NCI-H187 treated with DMSO at 0.1 percent for 48 hours (cell line): Measurements from ENCODE around the gene KIF21A.
"Not testable (repeated sequence)": the region's sequence is repeated elsewhere in the genome, so short reads cannot be mapped to it uniquely, and the experiment has no call there.

Source experiments
- DNase-seq: peaks from one replicate; lab custom pipeline; 2025; lab: John Stamatoyannopoulos, UW

KIF21A gene, protein sequence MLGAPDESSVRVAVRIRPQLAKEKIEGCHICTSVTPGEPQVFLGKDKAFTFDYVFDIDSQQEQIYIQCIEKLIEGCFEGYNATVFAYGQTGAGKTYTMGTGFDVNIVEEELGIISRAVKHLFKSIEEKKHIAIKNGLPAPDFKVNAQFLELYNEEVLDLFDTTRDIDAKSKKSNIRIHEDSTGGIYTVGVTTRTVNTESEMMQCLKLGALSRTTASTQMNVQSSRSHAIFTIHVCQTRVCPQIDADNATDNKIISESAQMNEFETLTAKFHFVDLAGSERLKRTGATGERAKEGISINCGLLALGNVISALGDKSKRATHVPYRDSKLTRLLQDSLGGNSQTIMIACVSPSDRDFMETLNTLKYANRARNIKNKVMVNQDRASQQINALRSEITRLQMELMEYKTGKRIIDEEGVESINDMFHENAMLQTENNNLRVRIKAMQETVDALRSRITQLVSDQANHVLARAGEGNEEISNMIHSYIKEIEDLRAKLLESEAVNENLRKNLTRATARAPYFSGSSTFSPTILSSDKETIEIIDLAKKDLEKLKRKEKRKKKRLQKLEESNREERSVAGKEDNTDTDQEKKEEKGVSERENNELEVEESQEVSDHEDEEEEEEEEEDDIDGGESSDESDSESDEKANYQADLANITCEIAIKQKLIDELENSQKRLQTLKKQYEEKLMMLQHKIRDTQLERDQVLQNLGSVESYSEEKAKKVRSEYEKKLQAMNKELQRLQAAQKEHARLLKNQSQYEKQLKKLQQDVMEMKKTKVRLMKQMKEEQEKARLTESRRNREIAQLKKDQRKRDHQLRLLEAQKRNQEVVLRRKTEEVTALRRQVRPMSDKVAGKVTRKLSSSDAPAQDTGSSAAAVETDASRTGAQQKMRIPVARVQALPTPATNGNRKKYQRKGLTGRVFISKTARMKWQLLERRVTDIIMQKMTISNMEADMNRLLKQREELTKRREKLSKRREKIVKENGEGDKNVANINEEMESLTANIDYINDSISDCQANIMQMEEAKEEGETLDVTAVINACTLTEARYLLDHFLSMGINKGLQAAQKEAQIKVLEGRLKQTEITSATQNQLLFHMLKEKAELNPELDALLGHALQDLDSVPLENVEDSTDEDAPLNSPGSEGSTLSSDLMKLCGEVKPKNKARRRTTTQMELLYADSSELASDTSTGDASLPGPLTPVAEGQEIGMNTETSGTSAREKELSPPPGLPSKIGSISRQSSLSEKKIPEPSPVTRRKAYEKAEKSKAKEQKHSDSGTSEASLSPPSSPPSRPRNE (N-terminal part only)

DNA sequence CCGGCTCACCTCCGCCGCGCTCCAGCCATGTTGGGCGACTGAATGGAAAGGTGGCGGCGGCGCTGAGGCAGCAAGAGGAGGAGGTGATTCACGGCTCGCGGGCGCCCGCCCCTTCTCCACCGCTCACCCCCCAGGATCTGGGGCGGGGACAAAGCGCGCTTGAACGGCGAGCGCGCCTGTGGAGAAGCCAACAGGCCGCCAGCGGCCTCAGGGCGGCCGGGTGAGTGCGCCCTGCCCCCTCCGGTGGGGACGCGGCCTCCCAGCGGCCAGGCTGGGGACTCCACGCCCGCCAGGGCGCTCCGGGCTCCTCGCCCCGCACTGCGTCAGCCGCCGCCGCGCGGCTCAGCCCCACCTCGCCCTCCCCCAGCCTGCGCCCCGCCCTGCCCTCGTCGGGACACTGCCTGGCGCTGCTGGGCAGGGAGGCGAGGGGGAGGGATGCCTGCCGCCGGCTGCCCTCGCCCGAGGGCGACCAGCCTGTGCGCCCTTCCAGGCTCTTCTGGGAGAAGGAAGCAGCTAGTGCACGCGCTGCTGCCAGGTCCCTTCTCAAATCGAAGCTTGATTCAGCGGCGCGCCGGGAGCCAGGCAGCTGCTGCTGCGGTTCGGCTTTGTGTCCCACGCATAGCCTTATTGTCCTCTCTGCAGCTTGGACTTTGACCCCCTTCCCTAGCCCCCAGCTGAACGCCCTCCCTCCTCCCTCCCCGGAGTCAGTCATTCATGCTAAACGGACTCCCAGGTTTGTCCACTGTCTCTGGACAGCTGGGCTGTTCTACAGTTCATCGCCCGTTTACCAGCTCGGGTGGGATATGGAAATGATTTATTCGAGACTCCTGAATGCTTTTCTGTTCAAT lies at the start of gene KIF21A:
Gene KIF21A, minus strand, starts transcription at position 40 of the 848 bp plus-strand sequence. CDS start 150 bp downstream, outside the sequence.
- peak; percentile 65 for DNase-seq

DNA sequence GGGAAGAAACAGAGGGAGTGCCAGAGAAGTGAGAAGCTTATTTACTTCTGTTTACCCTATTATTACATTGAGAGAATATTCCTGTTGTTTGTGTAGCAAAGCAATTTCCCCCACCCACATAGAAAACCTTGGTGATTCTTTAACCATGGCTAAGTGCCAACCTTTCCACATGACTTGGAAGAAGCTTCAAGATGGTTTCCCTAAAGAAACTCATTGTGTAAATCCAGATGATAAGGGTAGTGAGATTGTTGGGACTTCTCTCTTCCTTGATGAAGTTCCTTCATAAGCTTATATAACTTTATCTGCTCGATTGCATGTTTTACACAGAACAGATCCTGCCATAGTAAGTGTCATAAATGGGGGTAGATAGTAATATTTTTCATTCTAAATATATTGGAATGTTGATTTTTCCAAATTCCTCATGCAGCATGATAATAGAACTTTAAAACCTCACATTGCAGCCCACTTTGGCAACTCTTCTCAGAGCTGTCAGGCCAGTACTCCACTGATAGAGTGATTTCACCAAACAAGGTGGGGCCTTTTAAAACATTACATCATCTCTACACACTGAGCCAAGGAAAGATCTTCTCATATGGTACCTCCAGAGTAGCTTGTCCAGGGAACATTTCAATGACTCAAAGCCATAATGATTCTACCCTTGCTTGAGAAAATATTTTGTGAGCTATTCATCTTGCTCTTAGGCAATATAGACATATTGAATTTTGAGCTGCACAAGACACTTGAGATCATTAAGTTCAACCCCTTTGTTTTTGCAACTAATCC lies 47.8 kb upstream of the KIF21A start:
- no peak for DNase-seq

DNA sequence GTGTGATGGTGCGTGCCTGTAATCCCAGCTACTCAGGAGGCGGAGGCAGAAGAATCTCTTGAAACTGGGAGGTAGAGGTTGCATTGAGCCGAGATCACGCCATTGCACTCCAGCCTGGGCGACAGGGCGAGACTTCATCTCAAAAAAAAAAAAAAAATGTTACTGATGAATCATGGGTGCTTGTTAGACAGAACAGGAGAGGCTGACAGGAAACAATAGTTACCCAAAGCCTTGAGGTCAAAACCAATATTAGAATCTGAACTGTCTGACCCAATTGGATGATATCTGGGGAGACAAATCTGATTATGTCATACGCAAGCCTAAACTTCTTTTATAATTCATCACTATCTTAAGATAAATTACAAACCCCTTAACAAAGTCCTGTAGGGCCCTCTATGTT lies 40.7 kb upstream of the KIF21A start:
- no peak for DNase-seq

DNA sequence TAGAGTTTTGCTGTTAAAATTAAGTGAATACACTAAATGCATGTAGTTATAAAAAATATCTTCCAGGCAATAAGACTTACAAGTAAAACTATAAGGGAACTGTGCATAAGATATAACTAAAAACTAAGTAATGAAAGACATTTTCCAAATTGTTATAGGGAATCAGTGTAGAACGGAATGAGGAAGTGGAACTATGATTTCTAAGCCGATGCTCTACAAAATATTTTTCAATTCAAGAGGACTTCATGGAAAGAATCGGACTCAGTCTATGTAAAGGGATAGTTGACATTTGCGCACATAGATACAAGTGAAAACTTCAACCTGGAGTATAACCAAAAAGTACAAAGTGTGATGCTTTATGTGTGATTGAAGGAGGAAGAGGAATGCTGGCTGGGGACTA lies 40.1 kb upstream of the KIF21A start:
- no peak for DNase-seq

DNA sequence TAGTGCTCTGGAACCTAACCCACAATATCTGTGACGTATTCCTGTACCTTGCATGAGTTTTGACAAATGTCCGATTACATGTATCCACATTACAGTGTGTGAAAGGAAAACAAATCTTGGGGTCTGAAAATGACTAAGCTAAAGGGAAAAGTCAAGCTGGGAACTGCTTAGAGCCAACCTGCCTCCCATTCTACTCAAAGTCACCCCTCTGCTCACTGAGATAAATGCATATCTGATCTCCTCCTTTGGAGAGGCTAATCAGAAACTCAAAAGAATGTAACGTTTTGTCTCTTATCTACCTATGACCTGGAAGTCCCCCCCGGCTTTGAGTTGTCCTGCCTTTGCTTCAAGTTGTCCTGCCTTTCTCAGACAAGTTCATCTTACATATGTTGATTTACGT lies 34.0 kb upstream of the KIF21A start:
- DNase-seq: no peak

DNA sequence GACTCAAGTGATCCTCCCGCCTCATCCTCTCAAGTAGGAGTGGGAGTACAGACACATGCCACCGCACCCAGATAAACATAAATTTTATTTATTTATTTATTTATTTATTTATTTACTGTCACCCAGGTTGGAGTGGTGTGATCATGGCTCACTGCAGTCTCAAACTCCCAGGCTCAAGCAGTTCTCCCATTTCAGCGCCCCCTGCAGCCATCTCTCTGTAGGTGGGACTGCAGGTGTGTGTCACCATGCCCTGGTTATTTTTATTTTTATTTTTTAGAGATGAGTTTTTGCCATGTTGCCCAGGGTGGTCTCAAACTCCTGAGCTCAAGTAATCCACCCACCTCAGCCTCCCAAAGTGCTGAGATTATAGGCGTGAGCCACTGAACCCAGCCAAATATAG lies 33.2 kb upstream of the KIF21A start:
- no peak for DNase-seq

DNA sequence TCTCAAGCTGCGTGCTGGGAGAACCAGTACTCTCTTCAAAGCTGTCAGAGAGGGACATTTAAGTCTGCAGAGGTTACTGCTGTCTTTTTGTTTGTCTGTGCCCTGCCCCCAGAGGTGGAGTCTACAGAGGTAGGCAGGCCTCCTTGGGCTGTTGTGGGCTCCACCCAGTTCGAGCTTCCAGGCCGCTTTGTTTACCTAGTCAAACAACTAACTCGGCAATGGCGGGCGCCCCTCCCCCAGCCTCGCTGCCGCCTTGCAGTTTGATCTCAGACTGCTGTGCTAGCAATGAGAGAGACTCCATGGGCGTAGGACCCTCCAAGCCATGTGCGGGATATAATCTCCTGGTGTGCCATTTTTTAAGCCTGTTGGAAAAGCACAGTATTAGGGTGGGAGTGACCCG lies 32.2 kb upstream of the KIF21A start:
- DNase-seq: not testable (repeated sequence)

DNA sequence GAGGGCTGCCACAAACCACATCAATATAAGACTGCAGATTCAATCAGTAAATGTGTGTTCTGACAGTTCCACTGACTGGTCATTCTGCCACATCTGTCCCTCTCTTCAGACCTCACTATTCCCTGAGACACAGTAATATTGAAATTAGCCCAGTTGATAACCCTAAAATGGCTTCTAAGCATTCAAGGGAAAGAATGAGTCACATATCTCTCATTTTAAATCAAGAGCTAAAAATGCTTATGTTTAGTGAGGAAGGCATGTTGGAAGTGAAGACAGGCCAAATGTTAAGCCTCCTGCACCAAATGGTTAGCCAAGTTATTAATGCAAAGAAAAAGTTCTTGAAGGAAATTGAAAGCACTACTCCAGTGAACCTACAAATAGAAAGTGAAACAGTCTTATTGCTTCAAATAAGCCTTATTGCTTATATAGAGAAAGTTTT lies 24.5 kb upstream of the KIF21A start:
- DNase-seq: no peak

DNA sequence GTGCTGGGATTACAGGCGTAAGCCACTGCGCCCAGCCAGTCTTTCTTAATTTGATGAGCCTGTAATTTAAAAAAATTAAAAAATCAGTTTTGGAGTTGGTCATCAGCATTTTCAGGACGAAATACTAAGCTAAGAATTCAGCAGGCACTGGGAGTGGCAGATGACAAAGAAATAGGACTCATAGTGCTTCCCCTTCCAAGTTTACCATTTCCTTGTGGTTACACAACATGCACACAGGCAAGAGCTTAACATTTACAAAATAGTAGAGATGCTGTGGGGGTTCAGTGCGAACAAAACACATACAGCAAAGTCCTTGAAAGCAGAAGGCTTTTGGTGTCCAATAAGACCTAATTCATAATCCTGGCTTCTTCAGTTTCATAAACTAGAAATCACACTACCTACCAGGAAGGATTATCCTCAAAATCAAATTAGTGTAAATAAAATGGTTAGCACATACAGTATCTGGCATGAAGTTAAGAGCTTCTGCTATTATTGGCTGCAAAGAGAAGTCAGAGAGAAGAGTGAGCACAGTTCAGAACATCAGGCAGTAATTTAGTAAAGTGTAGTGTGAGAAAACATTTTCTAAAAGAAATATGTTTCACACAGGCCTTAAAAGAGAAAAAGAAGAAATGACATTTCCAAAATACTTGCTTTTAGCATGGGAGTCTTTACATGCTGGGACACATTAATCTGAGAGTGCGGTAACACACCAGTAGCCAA lies 22.2 kb upstream of the KIF21A start:
- no peak for DNase-seq

DNA sequence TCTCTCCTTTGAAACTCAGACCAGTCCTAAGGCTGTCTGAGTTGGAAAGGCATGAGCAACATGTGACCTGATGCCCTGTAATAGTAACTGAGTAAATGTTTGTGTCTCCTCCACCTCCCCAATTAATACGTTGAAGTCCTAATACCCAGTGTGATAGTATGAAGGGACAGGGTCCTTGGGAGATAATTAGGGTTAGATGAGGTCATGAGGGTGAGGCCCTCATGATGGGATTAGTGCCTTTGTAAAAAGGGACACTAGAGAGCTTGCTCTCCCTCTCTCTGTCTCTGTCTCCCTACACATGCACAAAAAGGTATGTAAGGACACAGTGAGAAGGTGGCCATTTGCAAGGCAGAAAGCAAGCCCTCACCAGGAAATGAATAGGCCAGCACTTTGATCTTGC lies 18.1 kb upstream of the KIF21A start:
- DNase-seq: no peak

DNA sequence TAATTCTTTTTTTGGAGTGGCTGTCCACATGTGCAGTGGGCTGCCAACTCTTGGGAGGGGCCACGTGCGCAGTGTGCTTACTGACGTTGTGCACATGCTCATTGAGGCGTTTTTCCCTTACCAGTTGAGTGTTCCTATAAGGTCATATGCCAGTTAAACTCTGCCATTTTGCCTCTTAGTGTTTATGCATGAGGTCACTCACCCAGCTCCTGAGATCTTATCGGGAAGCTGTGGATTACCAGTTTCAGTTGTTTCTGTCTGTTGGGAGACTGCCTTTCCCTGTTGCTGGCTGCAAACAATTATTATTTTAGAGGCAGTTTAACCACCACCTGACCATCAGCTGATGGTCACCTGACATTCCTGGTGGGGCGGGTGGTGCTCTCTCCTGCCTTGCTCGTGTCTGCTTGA lies 16.1 kb upstream of the KIF21A start:
- no peak for DNase-seq

DNA sequence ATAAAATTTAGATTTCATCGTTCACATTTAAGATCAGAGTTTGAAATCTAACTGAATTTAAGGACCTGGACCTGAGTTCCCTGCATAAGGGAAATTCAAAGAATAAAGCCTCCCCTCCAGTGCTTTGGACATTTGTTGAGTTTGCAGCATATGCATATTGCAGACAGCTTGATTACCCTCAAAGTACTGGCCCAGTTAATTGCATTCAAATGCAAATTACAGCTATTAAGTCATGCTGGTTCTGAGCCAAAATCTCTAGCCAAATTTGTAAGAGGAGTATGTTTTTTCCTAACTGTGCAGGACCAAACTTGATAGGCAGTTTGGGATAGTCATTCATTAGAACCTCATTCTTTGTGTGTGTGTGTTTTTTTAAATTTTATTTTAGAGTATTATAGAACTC lies 9.1 kb upstream of the KIF21A start:
- DNase-seq: no peak

DNA sequence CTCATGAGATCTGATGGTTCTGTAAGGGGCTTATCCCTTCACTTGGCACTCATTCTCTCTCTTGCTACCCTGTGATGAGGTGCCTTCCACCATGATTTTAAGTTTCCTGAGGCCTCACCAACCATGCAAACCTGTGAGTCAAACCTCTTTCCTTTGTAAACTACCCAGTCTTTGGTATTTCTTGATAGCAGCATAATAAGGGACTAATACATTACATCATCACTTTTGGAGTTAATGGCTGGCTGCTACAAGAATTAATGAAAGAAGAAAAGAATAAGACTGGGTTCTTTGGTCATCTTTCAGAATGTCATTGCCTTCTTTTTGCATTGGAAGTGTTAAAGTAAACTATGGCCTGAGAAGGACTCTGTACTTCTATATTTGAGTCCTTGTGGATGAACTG lies 5.1 kb upstream of the KIF21A start:
- DNase-seq: no peak

DNA sequence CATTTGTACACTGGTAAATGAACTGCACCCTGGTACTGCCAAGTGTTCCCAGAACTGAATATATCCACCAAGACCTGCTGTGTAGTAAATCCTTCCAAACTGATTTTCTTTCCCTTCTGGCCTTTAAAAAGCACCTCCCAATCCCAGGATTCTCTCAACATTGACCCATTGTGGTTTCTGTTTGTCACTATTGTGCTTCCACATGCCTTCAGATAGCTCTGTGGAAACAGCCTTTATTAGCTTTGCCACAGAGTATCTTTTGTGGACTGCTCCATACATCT lies 949 bp upstream of the KIF21A start:
- no peak for DNase-seq

DNA sequence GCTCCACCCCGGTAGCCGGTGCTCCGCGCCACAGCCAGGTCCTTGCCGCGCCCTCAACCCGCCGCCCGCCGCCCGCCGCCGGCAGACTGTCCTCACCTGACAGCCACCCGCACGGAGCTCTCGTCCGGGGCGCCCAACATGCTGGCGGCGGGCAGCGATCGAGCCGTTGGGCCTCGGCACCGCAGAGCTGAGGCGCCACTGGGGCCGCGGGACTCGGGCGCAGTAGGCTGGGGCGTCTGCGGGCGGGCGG lies 164 bp downstream of the KIF21A start:
- no peak for DNase-seq

DNA sequence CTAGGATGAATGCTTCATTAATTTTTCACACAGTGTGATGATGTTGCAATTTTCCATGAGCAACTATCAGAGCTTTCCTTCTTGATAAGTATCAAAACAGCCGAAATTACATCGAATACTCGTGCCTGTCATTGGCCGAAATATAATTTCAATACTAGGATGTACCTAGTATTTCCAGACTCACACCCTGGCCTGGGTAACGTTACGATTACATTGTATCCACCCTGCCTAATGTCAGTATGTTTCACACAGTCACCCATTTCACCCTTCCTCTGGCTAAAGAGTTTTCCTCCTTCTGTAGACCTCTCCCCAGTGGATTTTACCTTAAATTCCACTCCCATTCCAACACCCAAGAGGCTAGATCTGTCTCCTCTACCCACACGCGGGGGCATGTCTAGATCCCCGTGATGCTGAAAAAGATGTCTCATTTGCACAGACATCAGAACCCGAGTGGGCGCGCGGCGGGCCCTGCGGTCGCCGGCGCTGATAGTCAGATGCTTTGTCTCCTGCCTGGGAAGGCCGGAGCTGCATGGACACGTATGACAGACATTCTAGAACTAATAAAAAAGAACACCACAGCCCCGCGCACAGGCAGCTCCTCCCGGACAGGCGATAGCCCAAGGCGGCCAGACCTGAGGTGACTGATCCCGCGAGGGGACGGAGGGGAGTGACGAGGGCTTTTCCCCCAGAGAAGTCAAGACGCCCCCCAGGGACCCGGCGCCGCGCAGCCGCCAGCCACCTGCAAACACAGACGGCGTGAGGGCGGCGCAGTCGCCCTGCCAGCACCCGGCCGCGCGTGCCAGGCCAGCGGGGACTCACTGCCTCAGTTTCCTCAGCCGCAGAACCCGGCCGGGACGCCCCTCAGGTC lies 723 bp downstream of the KIF21A start:
- no peak for DNase-seq

DNA sequence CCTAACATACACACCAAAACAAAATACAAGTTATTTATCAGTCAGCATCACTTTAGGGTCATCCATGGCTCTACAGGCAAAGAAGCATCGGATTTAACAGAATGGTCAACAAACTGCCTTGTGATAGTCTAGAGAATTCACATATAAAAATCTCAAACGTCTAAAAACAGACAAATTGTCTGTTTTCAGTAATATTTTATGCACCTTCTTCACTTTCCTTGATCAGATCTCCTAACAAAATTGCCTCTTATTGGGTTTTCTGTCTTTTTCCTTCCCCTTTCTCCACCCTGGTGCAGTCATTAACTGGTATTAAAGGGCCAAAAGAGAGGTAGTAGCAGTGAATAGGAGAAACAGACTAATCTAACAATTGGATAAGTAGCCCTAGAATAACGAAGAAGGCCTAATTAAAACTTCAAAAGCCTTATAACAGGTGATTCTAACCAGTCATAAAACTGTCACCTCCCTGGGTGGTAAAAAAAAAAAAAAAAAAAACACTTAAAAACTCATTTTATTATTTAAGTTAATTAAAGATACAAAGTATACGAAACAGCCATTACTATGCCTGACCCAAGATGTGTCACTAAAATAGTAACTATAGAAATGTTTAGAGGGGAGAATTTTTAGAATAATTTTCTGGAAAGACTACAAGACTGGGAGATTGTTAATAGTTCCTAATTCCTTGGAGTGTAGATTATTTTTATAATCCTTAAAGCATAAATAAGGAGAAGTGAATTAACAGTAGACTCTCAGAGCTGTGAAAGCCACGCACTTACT lies 1.5 kb downstream of the KIF21A start:
- DNase-seq: no peak

DNA sequence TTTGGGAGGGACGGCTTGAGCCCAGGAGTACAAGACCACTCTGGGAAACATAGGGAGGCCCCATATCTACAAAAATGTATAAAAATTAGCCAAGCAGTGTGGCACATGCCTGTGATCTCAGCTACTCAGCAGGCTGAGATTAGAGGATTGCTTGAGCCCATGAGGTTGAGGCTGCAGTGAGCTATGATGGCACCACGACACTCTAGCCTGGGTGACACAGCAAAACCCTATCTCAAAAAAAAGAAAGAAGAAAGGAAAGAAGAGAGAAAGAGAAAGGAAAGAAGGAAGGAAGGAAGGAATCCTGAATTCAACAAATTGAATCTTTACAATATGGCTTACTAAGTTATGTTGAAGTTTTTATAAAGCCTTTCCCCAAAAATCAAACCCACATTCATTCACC lies 2.1 kb downstream of the KIF21A start:
- DNase-seq: no peak

DNA sequence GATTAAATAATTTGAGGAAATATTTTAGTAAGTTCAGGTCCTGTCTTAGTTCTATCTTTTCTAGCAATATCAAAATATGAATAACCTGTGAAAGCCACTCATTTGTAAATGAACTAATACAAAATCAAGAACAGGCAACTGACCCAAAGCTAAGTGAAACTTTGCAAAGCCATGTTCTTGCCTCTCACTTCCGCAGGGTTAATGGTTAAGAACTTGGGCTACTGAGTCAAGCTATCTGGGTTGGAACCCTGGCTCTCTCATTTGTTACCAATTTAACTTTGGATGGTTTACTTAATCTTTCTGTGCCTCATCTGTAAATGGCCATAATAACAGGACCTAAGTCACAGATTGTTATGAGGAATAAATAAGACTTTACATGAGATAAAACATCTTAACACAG lies 2.8 kb downstream of the KIF21A start:
- no peak for DNase-seq
